Pancreas (tissue), 10 donors: ENCODE results near the gene KLHL4. TPM values are rescaled to one million over a fixed set of nuclear protein-coding genes. Genes with fewer than 3 reads are reported as not detected.

Experiments used
- ATAC-seq, 4 donors: fragments of 200-7000 bp; cut with Tn5 transposase; one replicate each; pipeline versions ENCODE4 v1.8.0 to v1.9.1; 2020; ENCODE audit warnings: mild to moderate bottlenecking in 4 of 4, moderate library complexity in 4 of 4
- DNase-seq, 6 donors: peaks; one replicate each; pipeline ENCODE4 v3.0.0-alpha.2; 2020
- FAIRE-seq: peaks from 2 replicates; lab custom pipeline; 2012; peaks lifted over from hg19 to GRCh38; lab: Jason Lieb, UNC
- H3K27ac ChIP-seq, 4 donors: fragments of 200-600 bp; sonication (generic); 1 replicate in 3 of 4; 2 replicates in 1 of 4; pipeline versions ENCODE4 v1.5.0 to v1.8.0; 2020
- H3K27me3 ChIP-seq, 4 donors: fragments of 200-600 bp; one replicate each; pipeline ENCODE4 v1.8.0; 2021
- H3K36me3 ChIP-seq, 3 donors: fragments of 200-600 bp; sonication (generic) in 1 of 3; one replicate each; pipeline versions ENCODE4 v1.5.0 to v1.8.0; 2020 to 2021
- H3K4me1 ChIP-seq, 3 donors: fragments of 200-600 bp; one replicate each; pipeline ENCODE4 v1.8.0; 2021
- H3K4me3 ChIP-seq, 4 donors: fragments of 200-600 bp; sonication (generic) in 2 of 4; one replicate each; pipeline versions ENCODE4 v1.5.0 to v1.8.0; 2020 to 2021
- H3K9me3 ChIP-seq, 4 donors: fragments of 200-600 bp; one replicate each; pipeline ENCODE4 v1.8.0; 2021
- CTCF ChIP-seq, 4 donors: fragments of 200-600 bp; sonication (generic) in 3 of 4; IDR thresholded peaks; one replicate each; pipeline versions ENCODE4 v1.5.0 to v1.8.0; 2021; ENCODE audit warnings: antibody characterized with exemption in 4 of 4
- WGBS, 2 donors: extraction: QIAGEN DNeasy Blood & Tissue Kit; methylation state at CpG; one replicate each; pipeline ENCODE4 v1.1.7; 2013; 5-methylcytosine and 5-hydroxymethylcytosine counted together
- intact Hi-C, 3 donors: fragments of 100-400 bp; cut with DNase I; formaldehyde crosslinking; loops; one replicate each; pipeline versions ENCODE4 v1.11.1 to v1.14.2; 2022
- polyA plus RNA-seq, 2 donors: library from polyadenylated mRNA; stranded (reverse); fragments of 200-250 nt; gene quantifications; one replicate each; pipeline ENCODE4 v1.2.3, GENCODE V29; 2013
- total RNA-seq, 6 donors: library from RNA; stranded (reverse); fragmentation: NEBNext Ultra II Directional in 4 of 6; extraction: Animal tissue kit (Norgen Biotek cat#: 25700) in 4 of 6; gene quantifications; one replicate each; pipeline versions ENCODE4 v1.2.1 to v1.2.4, GENCODE V29; 2021 to 2023
- donor health status: healthy with polysubstance abuse.
- donor health status: DM: no; HTN: no; CAD: no; lungs with moderate emphysema.
- donor health status: DM: no; HTN: no; CAD: no.
- donor health status: control.
- donor health status: control.
- donor health status: Bipolar disorder and iron deficiency.
- donor health status: DM: yes; HTN: yes; CAD: no.
- donor health status: DM: no; HTN: no; CAD: no.
- donor health status: DM: no; HTN: no; CAD: no.
- donor health status: DM: yes; HTN: yes; CAD: no.

The KLHL4 gene
- total and polyA plus RNA-seq, 8 donors, result 0.04 to 0.22 (median 0.19) TPM; not detected in 1

GRCh38 chrX:87528487-87528886, 10.9 kb downstream of the KLHL4 start:
- intact Hi-C loops, result no loop called here

GRCh38 chrX:87571964-87572363, 54.4 kb downstream of the KLHL4 start:
- H3K4me3 ChIP-seq, result no peak overlapping the region
- no peaks in the 10 kb centered on the region for H3K4me1 ChIP-seq
- WGBS, 2 donors, result 67 to 82% methylated on average over 1 of the region's 1 CpG
- TF ChIP-seq CTCF (IDR thresholded peaks at IDR 0.05), result no peak
- FAIRE-seq (no peak), ATAC-seq (no peak), DNase-seq (no peak)
- peaks cover 3 to 19% (median 6%) of the 10 kb centered on the region in 4 donors for H3K27me3 ChIP-seq
- H3K27ac ChIP-seq, result no peak overlapping the region
- H3K36me3 ChIP-seq, result no peaks in the 10 kb centered on the region
- no peaks in the 10 kb centered on the region for H3K9me3 ChIP-seq
- intact Hi-C loops, result no loop called here

More at GRCh38 chrX:87528487-87528886, 10.9 kb downstream of the KLHL4 start:
- FAIRE-seq (no peak), DNase-seq (no peak), ATAC-seq (no peak)
- Histone ChIP-seq H3K9me3 (no peaks in the 10 kb centered on the region), H3K36me3 (no peaks in the 10 kb centered on the region), H3K4me3 (no peak overlapping the region), H3K4me1 (peaks cover 0 to 5% (median 0%) of the 10 kb centered on the region in 3 donors), H3K27ac (no peak overlapping the region), H3K27me3 (peaks cover 0 to 9% (median 0%) of the 10 kb centered on the region in 4 donors)
- TF ChIP-seq CTCF (IDR thresholded peaks at IDR 0.05), result no peak
- WGBS, 2 donors, result 60 to 66% methylated on average over 10 of the region's 10 CpGs

- FAIRE-seq (no peak), DNase-seq (no peak), ATAC-seq (no peak)
- intact Hi-C loops, result no loop called here
- H3K27me3 ChIP-seq, result peaks cover 6 to 28% (median 8%) of the 10 kb centered on the region in 4 donors
- no peak for TF ChIP-seq CTCF (IDR thresholded peaks at IDR 0.05)
- H3K27ac ChIP-seq, result no peak overlapping the region
- H3K36me3 ChIP-seq, result no peaks in the 10 kb centered on the region
- no peaks in the 10 kb centered on the region for H3K9me3 ChIP-seq
- WGBS, 2 donors, result 52 to 63% methylated on average over 3 of the region's 3 CpGs
- no peaks in the 10 kb centered on the region for H3K4me1 ChIP-seq
- H3K4me3 ChIP-seq, result no peak overlapping the region
Measured at GRCh38 chrX:87572901-87573300, 55.3 kb downstream of the KLHL4 start.

- DNase-seq (no peak), ATAC-seq (no peak), FAIRE-seq (no peak)
- Histone ChIP-seq H3K36me3 (no peaks in the 10 kb centered on the region), H3K9me3 (no peaks in the 10 kb centered on the region), H3K4me1 (no peaks in the 10 kb centered on the region), H3K27me3 (peaks cover 0 to 47% (median 5%) of the 10 kb centered on the region in 4 donors), H3K27ac (no peak overlapping the region), H3K4me3 (no peak overlapping the region)
- WGBS, 2 donors, result 40 to 48% methylated on average over 1 of the region's 1 CpG
- no peak for TF ChIP-seq CTCF (IDR thresholded peaks at IDR 0.05)
- intact Hi-C loops, result no loop called here
Measured at GRCh38 chrX:87578978-87579377, 61.4 kb downstream of the KLHL4 start.

GRCh38 chrX:87580862-87581261, 63.3 kb downstream of the KLHL4 start:
- intact Hi-C loops, result no loop called here
- no peak for DNase-seq
- H3K4me1 ChIP-seq, result no peaks in the 10 kb centered on the region
- TF ChIP-seq CTCF (IDR thresholded peaks at IDR 0.05), result no peak
- 64 to 69% methylated on average over 2 of the region's 2 CpGs for WGBS, 2 donors
- no peak for FAIRE-seq
- H3K9me3 ChIP-seq, result no peaks in the 10 kb centered on the region
- peaks cover 0 to 45% (median 9%) of the 10 kb centered on the region in 4 donors for H3K27me3 ChIP-seq
- no peak for ATAC-seq
- no peak overlapping the region for H3K27ac ChIP-seq
- H3K4me3 ChIP-seq, result no peak overlapping the region
- no peaks in the 10 kb centered on the region for H3K36me3 ChIP-seq
